T-cell (primary cell): ENCODE measurements around the gene CD63. TPM values are rescaled to one million over a fixed set of nuclear protein-coding genes. Genes with fewer than 3 reads are reported as not detected.

Source experiments
- ATAC-seq, 4 experiments: fragments of 200-7000 bp in 3 of 4; fragments of 150-1000 bp in 1 of 4; cut with Tn5 transposase; replicated peaks in 1 of 4; 1 replicate in 3 of 4; 2 replicates in 1 of 4; pipeline ENCODE4 v1.10.0; 2021; ENCODE audit warnings: moderate library complexity in 3 of 4, mild to moderate bottlenecking in 2 of 4, moderate number of reproducible peaks in 1 of 4
- CTCF ChIA-PET, 2 donors: fragments of 300-600 bp; sonication (Branson Sonifier 250); formaldehyde crosslinking; loops; one replicate each; lab custom pipeline; 2022; ENCODE audit warnings: antibody characterized with exemption in 2 of 2; lab: Charles Lee
- POLR2A ChIA-PET, 2 donors: fragments of 300-600 bp; sonication (Branson Sonifier 250); formaldehyde crosslinking; loops; one replicate each; lab custom pipeline; 2022; ENCODE audit warnings: antibody characterized with exemption in 2 of 2; lab: Charles Lee
- DNase-seq, 35 experiments: peaks; one replicate each; pipeline versions ENCODE4 v3.0.0 to v3.0.0-alpha.2; 2013 to 2023
- H3K27ac ChIP-seq: one replicate; pipeline ENCODE4 v1.5.1; 2013; ENCODE audit warnings: low read length
- H3K27me3 ChIP-seq, 2 experiments: replicated peaks in 1 of 2; 1 replicate in 1 of 2; 2 replicates in 1 of 2; pipeline versions ENCODE4 v1.6.1 to v1.7.0; 2013; ENCODE audit warnings: low read length in 1 of 2, mixed read lengths in 1 of 2; ENCODE audit not compliant: control insufficient read depth in 2 of 2, insufficient read depth in 2 of 2; ENCODE audit errors: extremely low read depth in 1 of 2
- H3K36me3 ChIP-seq, 2 donors: 1 replicate in 1 of 2; 2 replicates in 1 of 2; pipeline versions ENCODE4 v1.6.1 to v1.7.0; 2013; ENCODE audit warnings: low read length in 1 of 2; ENCODE audit not compliant: control insufficient read depth in 2 of 2, insufficient read depth in 1 of 2; ENCODE audit errors: extremely low read depth in 1 of 2
- H3K4me1 ChIP-seq, 2 experiments: 1 replicate in 1 of 2; 2 replicates in 1 of 2; pipeline versions ENCODE4 v1.6.1 to v1.7.0; 2013; ENCODE audit warnings: low read length in 2 of 2, mixed read lengths in 1 of 2; ENCODE audit not compliant: insufficient read depth in 2 of 2, control insufficient read depth in 1 of 2; ENCODE audit errors: extremely low read depth in 1 of 2
- H3K4me3 ChIP-seq, 2 donors: 1 replicate in 1 of 2; 2 replicates in 1 of 2; pipeline versions ENCODE4 v1.5.1 to v1.7.0; 2013; ENCODE audit warnings: mild to moderate bottlenecking in 2 of 2, low read length in 1 of 2, moderate library complexity in 1 of 2; ENCODE audit not compliant: control insufficient read depth in 1 of 2; ENCODE audit errors: extremely low read depth in 1 of 2
- H3K9me3 ChIP-seq: 2 replicates; pipeline ENCODE4 v1.7.0; 2013
- H3K27ac Mint-ChIP-seq, 2 donors: one replicate each; pipeline ENCODE4 v1.8.0; 2020 to 2021; ENCODE audit warnings: mild to moderate bottlenecking in 2 of 2, mixed read lengths in 2 of 2
- H3K27me3 Mint-ChIP-seq, 2 donors: one replicate each; pipeline ENCODE4 v1.8.0; 2021 to 2022; ENCODE audit warnings: mixed read lengths in 2 of 2
- H3K36me3 Mint-ChIP-seq: one replicate; pipeline ENCODE4 v1.8.0; 2021; ENCODE audit warnings: mixed read lengths
- H3K4me1 Mint-ChIP-seq, 3 donors: one replicate each; pipeline ENCODE4 v1.8.0; 2020 to 2022; ENCODE audit warnings: mixed read lengths in 3 of 3, mild to moderate bottlenecking in 1 of 3
- H3K4me3 Mint-ChIP-seq, 3 donors: one replicate each; pipeline ENCODE4 v1.8.0; 2020 to 2022; ENCODE audit warnings: mild to moderate bottlenecking in 3 of 3, mixed read lengths in 3 of 3, moderate library complexity in 3 of 3
- H3K9me3 Mint-ChIP-seq, 3 donors: one replicate each; pipeline ENCODE4 v1.8.0; 2020 to 2022; ENCODE audit warnings: mixed read lengths in 3 of 3
- WGBS: methylation state at CpG from one replicate; pipeline ENCODE4 v1.1.5; 2013; ENCODE audit warnings: missing lambda C conversion rate; ENCODE audit not compliant: insufficient coverage; 5-methylcytosine and 5-hydroxymethylcytosine counted together
- total RNA-seq, 35 experiments: library from RNA in 6 of 35; stranded (reverse) in 6 of 35; fragments of 120-200 nt in 1 of 35; gene quantifications; one replicate each; pipeline versions ENCODE4 v1.2.1 to v1.2.4 and lab custom pipeline; 2013 to 2026

Gene CD63
- total RNA-seq, 5 donors from 2014 or later (not counting 1 experiment from before 2014, with no cell fraction given) = 41.3 to 88.2 (median 73.5) TPM

GRCh38 chr12:55696141-55696540 lies 32.7 kb downstream of the CD63 start:
- Histone ChIP-seq H3K27ac (no peak overlapping the region), H3K9me3 (no peaks in the 10 kb centered on the region), H3K27me3 (peaks cover 0 to 37% of the 10 kb centered on the region in 2 experiments), H3K4me3 (no peak overlapping the region), H3K4me1 (no peaks in the 10 kb centered on the region), H3K36me3 (no peaks in the 10 kb centered on the region)
- POLR2A ChIA-PET = no interaction called here
- Mint-ChIP-seq H3K4me1 (no peaks in the 10 kb centered on the region), H3K36me3 (no peaks in the 10 kb centered on the region), H3K4me3 (no peak overlapping the region), H3K27me3 (peaks cover 2 to 4% of the 10 kb centered on the region in 2 donors), H3K9me3 (no peaks in the 10 kb centered on the region), H3K27ac (no peak overlapping the region)
- WGBS = no CpG with 5 or more reads among the region's 6 CpGs
- CTCF ChIA-PET = no interaction called here
- ATAC-seq (no peak), DNase-seq (no peak)

- H3K27me3 Mint-ChIP-seq = peaks cover 2 to 4% of the 10 kb centered on the region in 2 donors
- no peak overlapping the region for H3K4me3 Mint-ChIP-seq
- H3K9me3 Mint-ChIP-seq = no peaks in the 10 kb centered on the region
- H3K27ac Mint-ChIP-seq = no peak overlapping the region
- WGBS = 89% methylated on average over 7 of the region's 7 CpGs
- ChIA-PET POLR2A (no interaction called here), CTCF (no interaction called here)
- Histone ChIP-seq H3K27me3 (peaks cover 0 to 34% of the 10 kb centered on the region in 2 experiments), H3K9me3 (no peaks in the 10 kb centered on the region), H3K36me3 (no peaks in the 10 kb centered on the region), H3K27ac (no peak overlapping the region), H3K4me1 (no peaks in the 10 kb centered on the region), H3K4me3 (no peak overlapping the region)
- no peaks in the 10 kb centered on the region for H3K4me1 Mint-ChIP-seq
- no peaks in the 10 kb centered on the region for H3K36me3 Mint-ChIP-seq
- no peak for ATAC-seq
- no peak for DNase-seq
Measured at GRCh38 chr12:55695349-55695748, 33.5 kb downstream of the CD63 start.

GRCh38 chr12:55694651-55695050 lies 34.2 kb downstream of the CD63 start:
- Histone ChIP-seq H3K4me3 (no peak overlapping the region), H3K27me3 (peaks cover 0 to 34% of the 10 kb centered on the region in 2 experiments), H3K27ac (no peak overlapping the region), H3K4me1 (no peaks in the 10 kb centered on the region), H3K9me3 (no peaks in the 10 kb centered on the region), H3K36me3 (no peaks in the 10 kb centered on the region)
- Mint-ChIP-seq H3K9me3 (no peaks in the 10 kb centered on the region), H3K4me1 (no peaks in the 10 kb centered on the region), H3K4me3 (no peak overlapping the region), H3K27ac (no peak overlapping the region), H3K36me3 (no peaks in the 10 kb centered on the region), H3K27me3 (peaks cover 2 to 4% of the 10 kb centered on the region in 2 donors)
- 85% methylated on average over 4 of the region's 4 CpGs for whole genome bisulfite sequencing
- DNase-seq (no peak), ATAC-seq (no peak)
- ChIA-PET CTCF (no interaction called here), POLR2A (interaction anchor here in 1 of 2 donors (0.7 kb wide), 1 partner anchor 61 kb away, joined by 3 read pairs; no protein-coding TSS in a partner anchor)

- no peak overlapping the region for H3K27ac Mint-ChIP-seq
- Histone ChIP-seq H3K27ac (no peak overlapping the region), H3K4me1 (no peaks in the 10 kb centered on the region), H3K27me3 (peaks cover 0 to 31% of the 10 kb centered on the region in 2 experiments), H3K9me3 (no peaks in the 10 kb centered on the region), H3K36me3 (no peaks in the 10 kb centered on the region), H3K4me3 (no peak overlapping the region)
- no peak overlapping the region for H3K4me3 Mint-ChIP-seq
- H3K9me3 Mint-ChIP-seq = no peaks in the 10 kb centered on the region
- ChIA-PET POLR2A (no interaction called here), CTCF (no interaction called here)
- H3K27me3 Mint-ChIP-seq = peaks cover 2 to 4% of the 10 kb centered on the region in 2 donors
- 100% methylated on average over 1 of the region's 7 CpGs for WGBS
- no peaks in the 10 kb centered on the region for H3K36me3 Mint-ChIP-seq
- ATAC-seq (no peak), DNase-seq (no peak)
- no peaks in the 10 kb centered on the region for H3K4me1 Mint-ChIP-seq
Measured at GRCh38 chr12:55694188-55694515, 34.7 kb downstream of the CD63 start.

- 86% methylated on average over 2 of the region's 7 CpGs for WGBS
- H3K36me3 Mint-ChIP-seq = no peaks in the 10 kb centered on the region
- H3K4me3 Mint-ChIP-seq = no peak overlapping the region
- ChIA-PET CTCF (no interaction called here), POLR2A (no interaction called here)
- no peaks in the 10 kb centered on the region for H3K9me3 ChIP-seq
- no peak overlapping the region for H3K4me3 ChIP-seq
- no peaks in the 10 kb centered on the region for H3K4me1 Mint-ChIP-seq
- H3K9me3 Mint-ChIP-seq = no peaks in the 10 kb centered on the region
- H3K27me3 Mint-ChIP-seq = peaks cover 2 to 4% of the 10 kb centered on the region in 2 donors
- peaks cover 0 to 26% of the 10 kb centered on the region in 2 experiments for H3K27me3 ChIP-seq
- no peak overlapping the region for H3K27ac ChIP-seq
- no peaks in the 10 kb centered on the region for H3K36me3 ChIP-seq
- no peak for DNase-seq
- ATAC-seq = no peak
- no peak overlapping the region for H3K27ac Mint-ChIP-seq
- H3K4me1 ChIP-seq = no peaks in the 10 kb centered on the region
Measured at GRCh38 chr12:55693323-55694187, 35.3 kb downstream of the CD63 start.

GRCh38 chr12:55692631-55693322 lies 36.0 kb downstream of the CD63 start:
- WGBS = 94% methylated on average over 7 of the region's 12 CpGs
- no peak overlapping the region for H3K27ac ChIP-seq
- peaks cover 0 to 5% of the 10 kb centered on the region in 2 experiments for H3K4me1 ChIP-seq
- H3K4me3 Mint-ChIP-seq = no peak overlapping the region
- peaks cover 0 to 23% of the 10 kb centered on the region in 2 experiments for H3K27me3 ChIP-seq
- H3K9me3 Mint-ChIP-seq = no peaks in the 10 kb centered on the region
- no peaks in the 10 kb centered on the region for H3K9me3 ChIP-seq
- no peak overlapping the region for H3K4me3 ChIP-seq
- no peaks in the 10 kb centered on the region for H3K36me3 ChIP-seq
- ATAC-seq (no peak), DNase-seq (no peak)
- ChIA-PET CTCF (interaction anchor here in 1 of 2 donors (0.5 to 0.6 kb wide), 2 partner anchors 10 to 1077 kb away, joined by 3 read pairs; no protein-coding TSS in a partner anchor), POLR2A (no interaction called here)
- no peak overlapping the region for H3K27ac Mint-ChIP-seq
- H3K36me3 Mint-ChIP-seq = no peaks in the 10 kb centered on the region
- peaks cover 2 to 4% of the 10 kb centered on the region in 2 donors for H3K27me3 Mint-ChIP-seq
- H3K4me1 Mint-ChIP-seq = peaks cover 2 to 3% (median 3%) of the 10 kb centered on the region in 3 donors
